GOT3 (cell line): ENCODE data around the gene MSX1.

ENCODE experiments used
- DNase-seq: peaks from one replicate; lab custom pipeline; 2025; ENCODE audit warnings: mixed read lengths; lab: John Stamatoyannopoulos, UW

The MSX1 gene

DNA sequence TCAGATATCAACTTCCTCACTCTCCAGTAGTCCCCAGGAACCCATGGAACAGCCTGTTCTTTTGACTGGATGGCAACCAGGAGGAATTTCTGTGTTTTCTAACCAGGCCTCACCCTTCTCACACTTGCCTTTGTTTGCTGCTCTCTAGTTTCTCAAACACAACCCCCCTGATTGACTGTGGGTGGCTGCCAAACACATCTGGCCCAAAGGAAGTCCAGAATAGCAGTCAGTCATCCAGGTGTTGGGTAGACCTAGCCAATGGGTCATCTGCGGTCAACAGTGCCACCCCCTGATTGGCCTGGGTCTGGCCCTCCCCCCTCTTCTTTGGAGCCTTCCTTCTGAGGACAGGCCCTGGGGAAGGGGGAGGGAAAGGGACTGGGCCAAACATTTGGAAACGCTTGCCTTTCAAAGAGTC, 53.7 kb downstream of the MSX1 start:
- no peak for DNase-seq
